KMS-11 (cell line): ENCODE measurements around the gene HMX1.

Experiments used
- H2AFZ ChIP-seq: fragments of 200-600 bp; sonication (generic); 2 replicates; pipeline ENCODE4 v1.6.1; 2016; ENCODE audit warnings: antibody characterized with exemption, mixed run types, low read depth
- H3K27ac ChIP-seq: fragments of 200-600 bp; sonication (generic); 2 replicates; pipeline ENCODE4 v1.6.1; 2016; ENCODE audit warnings: mild to moderate bottlenecking, mixed run types
- H3K27me3 ChIP-seq: fragments of 200-600 bp; sonication (generic); 2 replicates; pipeline ENCODE4 v1.6.1; 2017; ENCODE audit warnings: mild to moderate bottlenecking, low read depth, mixed run types, moderate library complexity; ENCODE audit not compliant: insufficient read depth
- H3K36me3 ChIP-seq: fragments of 200-600 bp; sonication (generic); 2 replicates; pipeline ENCODE4 v1.6.1; 2017; ENCODE audit warnings: mild to moderate bottlenecking, mixed run types; ENCODE audit not compliant: insufficient read depth
- H3K4me1 ChIP-seq: fragments of 200-600 bp; sonication (generic); 2 replicates; pipeline ENCODE4 v1.6.1; 2016; ENCODE audit warnings: mild to moderate bottlenecking, low read depth, mixed run types; ENCODE audit not compliant: poor library complexity, severe bottlenecking
- H3K4me2 ChIP-seq: fragments of 200-600 bp; sonication (generic); 2 replicates; pipeline ENCODE4 v1.7.0; 2016; ENCODE audit warnings: mild to moderate bottlenecking, mixed run types
- H3K4me3 ChIP-seq: fragments of 200-600 bp; sonication (generic); IDR thresholded peaks from 2 replicates; pipeline ENCODE4 v1.6.1; 2017; ENCODE audit warnings: low read depth, low read length, mixed read lengths; ENCODE audit not compliant: insufficient read depth
- H3K79me2 ChIP-seq: fragments of 200-600 bp; sonication (generic); 2 replicates; pipeline ENCODE4 v1.6.1; 2016; ENCODE audit warnings: low read depth, mixed run types; ENCODE audit not compliant: insufficient read depth
- H3K9ac ChIP-seq: fragments of 200-600 bp; sonication (generic); 2 replicates; pipeline ENCODE4 v1.6.1; 2016; ENCODE audit warnings: mild to moderate bottlenecking, mixed run types
- H4K20me1 ChIP-seq: fragments of 200-600 bp; sonication (generic); 2 replicates; pipeline ENCODE4 v1.6.1; 2016; ENCODE audit warnings: mild to moderate bottlenecking, mixed run types; ENCODE audit not compliant: insufficient read depth
- TF ChIP-seq, protein P1 (sequence below): fragments of 200-600 bp; sonication (generic); conservative IDR thresholded peaks from 2 replicates; pipeline ENCODE4 v1.6.1; 2017; ENCODE audit warnings: low read depth, mild to moderate bottlenecking, antibody characterized with exemption, low read length, moderate library complexity, mixed read lengths

HMX1 gene

DNA sequence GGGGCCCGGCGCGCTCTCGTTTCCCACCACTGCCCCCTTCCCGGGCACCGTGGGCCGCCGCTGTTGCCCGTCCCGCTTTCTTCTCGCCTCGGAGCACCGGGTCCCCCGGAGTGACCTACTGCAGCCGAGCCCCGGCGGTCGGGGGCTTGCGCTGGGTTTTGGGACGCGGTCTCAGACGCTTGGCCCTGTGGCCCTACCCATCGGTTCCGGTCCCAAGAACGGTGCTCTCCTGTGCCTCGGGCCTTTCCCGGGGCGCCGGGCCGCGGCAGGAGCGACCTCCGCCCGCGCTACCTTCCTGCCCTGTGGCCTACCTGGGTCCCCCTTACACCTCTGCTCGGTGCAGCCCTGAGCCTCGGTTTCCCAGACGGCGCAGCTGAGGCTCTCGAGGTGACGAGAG is 21.6 kb upstream of the HMX1 start:
- Histone ChIP-seq H3K9ac (no peak overlapping the region), H3K36me3 (no peaks in the 10 kb centered on the region), H3K27ac (no peak overlapping the region), H3K4me3 (no peak overlapping the region), H3K79me2 (no peaks in the 10 kb centered on the region), H2AFZ (no peak overlapping the region), H3K27me3 (no peaks in the 10 kb centered on the region), H3K4me1 (no peaks in the 10 kb centered on the region), H4K20me1 (no peaks in the 10 kb centered on the region), H3K4me2 (no peak overlapping the region)
- TF ChIP-seq, protein P1, sequence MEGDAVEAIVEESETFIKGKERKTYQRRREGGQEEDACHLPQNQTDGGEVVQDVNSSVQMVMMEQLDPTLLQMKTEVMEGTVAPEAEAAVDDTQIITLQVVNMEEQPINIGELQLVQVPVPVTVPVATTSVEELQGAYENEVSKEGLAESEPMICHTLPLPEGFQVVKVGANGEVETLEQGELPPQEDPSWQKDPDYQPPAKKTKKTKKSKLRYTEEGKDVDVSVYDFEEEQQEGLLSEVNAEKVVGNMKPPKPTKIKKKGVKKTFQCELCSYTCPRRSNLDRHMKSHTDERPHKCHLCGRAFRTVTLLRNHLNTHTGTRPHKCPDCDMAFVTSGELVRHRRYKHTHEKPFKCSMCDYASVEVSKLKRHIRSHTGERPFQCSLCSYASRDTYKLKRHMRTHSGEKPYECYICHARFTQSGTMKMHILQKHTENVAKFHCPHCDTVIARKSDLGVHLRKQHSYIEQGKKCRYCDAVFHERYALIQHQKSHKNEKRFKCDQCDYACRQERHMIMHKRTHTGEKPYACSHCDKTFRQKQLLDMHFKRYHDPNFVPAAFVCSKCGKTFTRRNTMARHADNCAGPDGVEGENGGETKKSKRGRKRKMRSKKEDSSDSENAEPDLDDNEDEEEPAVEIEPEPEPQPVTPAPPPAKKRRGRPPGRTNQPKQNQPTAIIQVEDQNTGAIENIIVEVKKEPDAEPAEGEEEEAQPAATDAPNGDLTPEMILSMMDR = no peak

DNA sequence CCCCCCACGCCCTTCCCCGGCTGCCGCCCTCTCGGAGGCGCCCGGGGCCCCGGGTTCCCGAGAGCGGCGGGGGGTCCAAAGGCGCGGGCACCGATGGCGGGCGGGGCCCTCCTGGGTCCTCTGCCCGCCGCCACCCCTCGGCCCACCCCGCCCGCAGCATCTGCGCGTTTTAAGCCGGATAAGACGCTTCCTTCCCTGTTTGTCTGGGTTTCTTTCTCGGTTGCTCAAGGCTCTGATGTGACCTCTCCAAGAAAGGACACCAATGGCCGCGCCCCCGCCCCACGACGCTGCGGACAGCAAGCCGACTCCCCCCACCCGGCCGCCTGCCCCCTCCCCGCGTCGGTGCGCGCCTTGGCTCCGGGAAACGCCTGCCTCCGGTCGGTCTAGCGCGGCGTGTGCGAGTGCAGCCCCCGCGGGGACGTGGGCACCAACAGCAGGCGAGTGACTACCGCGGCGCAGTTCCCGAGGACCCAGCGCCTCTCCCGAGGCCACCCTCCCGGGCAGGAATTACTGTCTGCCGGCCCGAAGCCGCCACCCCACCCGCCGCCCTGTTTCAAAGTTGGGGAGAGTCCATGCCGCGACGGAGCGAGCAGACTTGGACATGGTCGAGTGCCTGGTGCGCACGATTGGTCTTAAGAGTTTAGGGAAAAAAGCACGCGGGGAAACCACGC is 21.1 kb upstream of the HMX1 start:
- Histone ChIP-seq H3K27ac (no peak overlapping the region), H3K4me3 (no peak overlapping the region), H4K20me1 (no peaks in the 10 kb centered on the region), H3K9ac (no peak overlapping the region), H3K4me1 (no peaks in the 10 kb centered on the region), H3K27me3 (no peaks in the 10 kb centered on the region), H3K36me3 (no peaks in the 10 kb centered on the region), H3K79me2 (no peaks in the 10 kb centered on the region), H3K4me2 (no peak overlapping the region), H2AFZ (no peak overlapping the region)
- TF ChIP-seq, protein P1 = no peak

DNA sequence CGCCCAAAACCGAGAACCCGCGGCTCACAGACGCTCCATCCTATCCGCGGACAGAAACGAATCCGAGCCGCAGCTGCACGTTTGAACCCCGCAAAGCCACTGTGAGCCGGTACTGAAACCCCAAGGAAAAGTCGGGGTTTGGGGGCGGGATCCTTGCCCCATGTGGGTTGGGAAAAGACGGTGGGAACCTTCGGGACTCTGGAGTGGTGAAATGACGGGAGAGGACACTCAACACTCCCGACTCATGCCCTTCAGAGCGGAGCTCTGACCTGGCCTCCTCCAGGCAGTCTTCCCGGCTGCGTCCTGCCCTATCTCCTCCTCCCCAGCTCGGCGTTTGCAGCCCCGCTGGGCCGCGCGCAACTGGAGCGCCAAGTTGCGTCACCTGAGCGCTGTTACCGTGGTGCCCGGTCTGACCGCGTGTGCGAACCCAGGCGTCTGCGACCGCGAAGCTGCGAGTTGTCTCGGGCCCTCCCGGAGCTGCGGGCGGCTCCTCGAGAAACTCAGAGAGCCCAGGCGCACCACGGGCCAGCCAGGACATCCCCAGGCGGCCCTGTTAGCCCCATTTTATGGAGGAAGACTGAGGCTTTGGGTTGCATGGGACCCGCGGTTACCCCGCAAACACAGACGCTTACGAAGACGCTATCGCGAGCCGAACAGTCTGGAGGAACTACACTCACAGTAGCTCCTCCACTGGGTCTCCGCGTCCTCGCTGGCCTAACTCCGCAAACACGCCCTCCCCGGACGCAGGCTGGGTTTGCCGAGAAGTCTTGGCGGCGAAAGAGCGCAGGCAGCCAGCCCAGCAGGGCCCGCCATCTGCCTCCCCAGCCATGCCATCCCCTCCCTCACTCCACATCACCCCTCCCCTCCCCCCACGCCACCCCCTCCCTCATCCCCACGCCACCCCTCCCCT is 20.3 kb upstream of the HMX1 start:
- Histone ChIP-seq H4K20me1 (no peaks in the 10 kb centered on the region), H3K27me3 (no peaks in the 10 kb centered on the region), H3K9ac (no peak overlapping the region), H3K4me2 (no peak overlapping the region), H3K4me3 (no peak overlapping the region), H3K4me1 (no peaks in the 10 kb centered on the region), H3K27ac (no peak overlapping the region), H2AFZ (no peak overlapping the region), H3K36me3 (no peaks in the 10 kb centered on the region), H3K79me2 (no peaks in the 10 kb centered on the region)
- TF ChIP-seq, protein P1 = no peak

DNA sequence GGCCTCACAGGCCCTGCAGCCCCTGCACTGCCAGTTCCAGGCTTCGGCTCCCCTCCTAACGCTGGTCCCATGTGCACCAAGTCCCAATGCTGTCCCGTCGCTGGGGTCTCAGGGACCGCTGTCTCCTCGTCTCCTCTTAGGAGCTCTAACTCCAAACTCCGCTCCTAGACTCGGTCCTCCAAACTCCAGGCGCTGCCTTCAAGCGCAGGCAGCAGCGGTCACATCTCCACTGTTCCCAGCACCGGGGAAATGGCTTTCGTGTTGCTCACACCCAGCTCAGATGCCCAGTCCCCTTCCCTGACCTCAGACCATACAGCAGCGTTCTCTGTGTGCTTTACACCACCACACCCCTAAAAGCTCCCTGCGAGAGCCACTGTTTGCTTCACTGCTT is 19.6 kb upstream of the HMX1 start:
- Histone ChIP-seq H3K36me3 (no peaks in the 10 kb centered on the region), H2AFZ (no peak overlapping the region), H3K27me3 (no peaks in the 10 kb centered on the region), H3K9ac (no peak overlapping the region), H3K4me2 (no peak overlapping the region), H3K27ac (no peak overlapping the region), H3K4me1 (no peaks in the 10 kb centered on the region), H3K4me3 (no peak overlapping the region), H4K20me1 (no peaks in the 10 kb centered on the region), H3K79me2 (no peaks in the 10 kb centered on the region)
- TF ChIP-seq, protein P1 = no peak
